Fibroblast of pulmonary artery (primary cell): ENCODE measurements around the gene GUCD1.

Experiments
- DNase-seq: peaks from one replicate; pipeline ENCODE4 v3.0.0-alpha.2; 2010; ENCODE audit warnings: low read depth
- H3K4me3 ChIP-seq: replicated peaks from 2 replicates; pipeline ENCODE4 v1.5.1; 2011; ENCODE audit warnings: low read depth, mild to moderate bottlenecking, control low read depth, low read length, moderate library complexity
- CTCF ChIP-seq: IDR thresholded peaks from 2 replicates; pipeline ENCODE4 v1.5.1; 2011; ENCODE audit warnings: mild to moderate bottlenecking, control low read depth, low read length, inconsistent platforms; ENCODE audit errors: missing control alignments

Gene GUCD1

GRCh38 chr22:24504540-24504939 is 50.4 kb downstream of the GUCD1 start:
- no peak for DNase-seq
- H3K4me3 ChIP-seq: no peak overlapping the region
- no peak for TF ChIP-seq CTCF

- TF ChIP-seq CTCF: no peak
- no peak overlapping the region for H3K4me3 ChIP-seq
- no peak for DNase-seq
Observed at GRCh38 chr22:24503843-24504338, 51.0 kb downstream of the GUCD1 start.

- DNase-seq: peak; percentile 69
- H3K4me3 ChIP-seq: no peak overlapping the region
- TF ChIP-seq CTCF: peak; percentile 82
Observed at GRCh38 chr22:24503137-24503842, 51.6 kb downstream of the GUCD1 start.

- DNase-seq: no peak
- no peak for TF ChIP-seq CTCF
- H3K4me3 ChIP-seq: no peak overlapping the region
Observed at GRCh38 chr22:24502541-24502940, 52.4 kb downstream of the GUCD1 start.

- H3K4me3 ChIP-seq: no peak overlapping the region
- no peak for DNase-seq
- TF ChIP-seq CTCF: no peak
Observed at GRCh38 chr22:24502034-24502433, 52.9 kb downstream of the GUCD1 start.

- no peak for DNase-seq
- TF ChIP-seq CTCF: no peak
- H3K4me3 ChIP-seq: no peak overlapping the region
Observed at GRCh38 chr22:24501301-24502005, 53.5 kb downstream of the GUCD1 start.
